Progenitor cell of endocrine pancreas (in vitro differentiated cells): ENCODE data around the gene PICK1. TPM values are rescaled to one million over a fixed set of nuclear protein-coding genes. Genes with fewer than 3 reads are reported as not detected.
"Not testable (repeated sequence)": the region's sequence is repeated elsewhere in the genome, so short reads cannot be mapped to it uniquely, and the experiment has no call there.

ENCODE experiments used
- DNase-seq: peaks from one replicate; pipeline ENCODE4 v3.0.0; 2021; ENCODE audit warnings: low spot score; ENCODE audit not compliant: unreplicated experiment
- H3K27ac Mint-ChIP-seq: 2 replicates; pipeline ENCODE4 v1.8.0; 2021; ENCODE audit warnings: mild to moderate bottlenecking, moderate library complexity, mixed read lengths
- H3K27me3 Mint-ChIP-seq: 2 replicates; pipeline ENCODE4 v1.8.0; 2021; ENCODE audit warnings: mixed read lengths
- H3K36me3 Mint-ChIP-seq: 2 replicates; pipeline ENCODE4 v1.8.0; 2022; ENCODE audit warnings: mixed read lengths; ENCODE audit not compliant: insufficient read depth
- H3K4me1 Mint-ChIP-seq: 2 replicates; pipeline ENCODE4 v1.8.0; 2021; ENCODE audit warnings: low read depth, mixed read lengths
- H3K4me3 Mint-ChIP-seq: 2 replicates; pipeline ENCODE4 v1.8.0; 2021; ENCODE audit warnings: low read depth, mild to moderate bottlenecking, moderate library complexity, mixed read lengths
- H3K9me3 Mint-ChIP-seq: 2 replicates; pipeline ENCODE4 v1.8.0; 2021; ENCODE audit warnings: low read depth, mixed read lengths
- total RNA-seq: library from RNA; stranded (reverse); gene quantifications from 2 replicates; pipeline ENCODE4 v1.2.1, GENCODE V29; 2021
- TF ChIP-seq, protein P1 (sequence below): fragments of 200-600 bp; sonication (generic); IDR thresholded peaks from one replicate; pipeline ENCODE4 v1.5.0; 2021; ENCODE audit warnings: antibody characterized with exemption, mild to moderate bottlenecking; ENCODE audit not compliant: unreplicated experiment

Gene PICK1
- total RNA-seq, 1 donor from 2014 or later = 67.3 TPM

DNA sequence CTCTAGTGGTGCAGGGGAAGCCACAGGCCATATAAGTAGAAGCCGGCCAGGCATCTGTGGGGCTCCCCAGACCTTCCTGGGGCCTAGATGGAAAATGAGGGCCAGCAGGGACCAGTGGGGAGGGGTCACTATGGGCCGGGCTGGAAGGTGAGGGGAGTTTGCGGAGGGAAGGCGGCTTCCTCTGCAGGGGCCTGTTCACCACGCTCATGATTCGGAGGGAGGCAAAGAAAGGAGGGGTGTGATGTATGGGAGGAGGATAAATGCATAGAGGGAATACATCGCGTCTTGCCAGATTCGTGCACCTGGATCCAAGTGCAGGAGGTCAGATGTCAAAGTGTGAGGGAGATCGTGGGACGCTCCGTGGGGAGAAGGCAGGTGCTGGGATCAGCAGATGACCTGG is 19.9 kb downstream of the PICK1 start:
- Mint-ChIP-seq H3K36me3 (peaks cover 16% of the 10 kb centered on the region), H3K4me3 (no peak overlapping the region), H3K9me3 (no peaks in the 10 kb centered on the region), H3K27ac (no peak overlapping the region), H3K4me1 (no peaks in the 10 kb centered on the region), H3K27me3 (peaks cover 8% of the 10 kb centered on the region)
- no peak for DNase-seq
- TF ChIP-seq, protein P1, sequence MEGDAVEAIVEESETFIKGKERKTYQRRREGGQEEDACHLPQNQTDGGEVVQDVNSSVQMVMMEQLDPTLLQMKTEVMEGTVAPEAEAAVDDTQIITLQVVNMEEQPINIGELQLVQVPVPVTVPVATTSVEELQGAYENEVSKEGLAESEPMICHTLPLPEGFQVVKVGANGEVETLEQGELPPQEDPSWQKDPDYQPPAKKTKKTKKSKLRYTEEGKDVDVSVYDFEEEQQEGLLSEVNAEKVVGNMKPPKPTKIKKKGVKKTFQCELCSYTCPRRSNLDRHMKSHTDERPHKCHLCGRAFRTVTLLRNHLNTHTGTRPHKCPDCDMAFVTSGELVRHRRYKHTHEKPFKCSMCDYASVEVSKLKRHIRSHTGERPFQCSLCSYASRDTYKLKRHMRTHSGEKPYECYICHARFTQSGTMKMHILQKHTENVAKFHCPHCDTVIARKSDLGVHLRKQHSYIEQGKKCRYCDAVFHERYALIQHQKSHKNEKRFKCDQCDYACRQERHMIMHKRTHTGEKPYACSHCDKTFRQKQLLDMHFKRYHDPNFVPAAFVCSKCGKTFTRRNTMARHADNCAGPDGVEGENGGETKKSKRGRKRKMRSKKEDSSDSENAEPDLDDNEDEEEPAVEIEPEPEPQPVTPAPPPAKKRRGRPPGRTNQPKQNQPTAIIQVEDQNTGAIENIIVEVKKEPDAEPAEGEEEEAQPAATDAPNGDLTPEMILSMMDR = no peak

DNA sequence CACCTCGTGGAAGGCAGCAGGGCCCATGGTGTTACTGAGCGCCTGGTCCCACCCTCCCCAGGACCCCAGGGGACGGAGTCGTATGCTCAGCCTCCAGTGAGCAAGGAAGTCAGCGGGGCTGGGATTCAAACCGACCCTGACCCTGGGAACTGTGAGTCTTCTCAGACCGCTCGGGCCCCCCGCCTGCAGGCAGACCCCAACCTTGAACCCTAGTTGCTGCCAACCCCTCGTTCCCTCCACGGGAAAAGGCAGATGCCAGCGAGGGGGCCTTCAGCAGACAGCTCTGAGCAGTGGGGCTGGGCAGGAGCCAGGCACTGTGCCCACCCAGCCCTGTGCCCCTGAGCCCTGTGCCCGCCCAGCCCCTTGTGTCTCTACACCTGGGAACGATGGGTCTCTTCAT is 20.4 kb downstream of the PICK1 start:
- Mint-ChIP-seq H3K4me3 (no peak overlapping the region), H3K9me3 (no peaks in the 10 kb centered on the region), H3K27ac (no peak overlapping the region), H3K36me3 (peaks cover 15% of the 10 kb centered on the region), H3K4me1 (no peaks in the 10 kb centered on the region), H3K27me3 (peaks cover 8% of the 10 kb centered on the region)
- TF ChIP-seq, protein P1 = no peak
- DNase-seq = no peak

DNA sequence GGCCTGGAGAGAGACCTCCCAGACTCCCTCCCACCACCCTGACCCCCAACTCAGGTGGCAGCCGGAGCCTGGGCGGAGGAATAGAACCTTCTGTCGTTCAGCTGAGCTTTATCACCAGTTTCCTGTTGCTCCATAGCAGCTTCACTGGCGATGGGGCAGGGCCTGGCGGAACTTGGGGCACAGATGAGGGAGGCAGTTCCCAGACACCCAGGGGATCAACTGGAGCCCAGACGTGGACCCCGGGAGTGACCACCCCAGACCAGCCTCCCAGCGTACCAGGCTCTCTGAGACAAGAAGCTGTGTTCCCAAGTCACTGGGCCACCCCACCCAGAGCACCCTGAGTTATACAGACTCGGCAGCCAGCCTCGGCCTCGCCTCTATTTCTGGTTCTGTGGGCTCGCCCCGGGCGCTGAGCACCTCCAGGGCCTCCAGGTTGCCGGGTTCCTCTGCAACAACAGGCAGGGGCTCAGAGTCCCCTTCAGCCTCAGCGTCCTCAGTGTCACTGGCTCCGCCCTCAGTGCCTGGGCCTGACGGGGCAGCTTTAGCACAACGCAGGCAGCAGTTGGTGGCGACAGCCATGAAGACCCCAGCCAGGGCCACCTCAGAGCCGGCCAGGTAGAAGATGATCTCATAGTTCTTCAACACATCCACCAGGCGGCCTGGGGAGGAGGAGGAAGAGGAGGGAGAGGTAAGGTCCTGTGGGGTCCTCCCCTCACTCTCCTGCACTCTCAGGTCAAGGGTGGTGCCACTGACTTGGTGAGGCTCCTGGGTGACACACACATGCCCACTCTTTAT is 21.0 kb downstream of the PICK1 start:
- Mint-ChIP-seq H3K4me1 (peaks cover 1% of the 10 kb centered on the region), H3K9me3 (no peaks in the 10 kb centered on the region), H3K4me3 (no peak overlapping the region), H3K27me3 (peaks cover 8% of the 10 kb centered on the region), H3K36me3 (peaks cover 11% of the 10 kb centered on the region), H3K27ac (no peak overlapping the region)
- TF ChIP-seq, protein P1 = no peak
- no peak for DNase-seq

DNA sequence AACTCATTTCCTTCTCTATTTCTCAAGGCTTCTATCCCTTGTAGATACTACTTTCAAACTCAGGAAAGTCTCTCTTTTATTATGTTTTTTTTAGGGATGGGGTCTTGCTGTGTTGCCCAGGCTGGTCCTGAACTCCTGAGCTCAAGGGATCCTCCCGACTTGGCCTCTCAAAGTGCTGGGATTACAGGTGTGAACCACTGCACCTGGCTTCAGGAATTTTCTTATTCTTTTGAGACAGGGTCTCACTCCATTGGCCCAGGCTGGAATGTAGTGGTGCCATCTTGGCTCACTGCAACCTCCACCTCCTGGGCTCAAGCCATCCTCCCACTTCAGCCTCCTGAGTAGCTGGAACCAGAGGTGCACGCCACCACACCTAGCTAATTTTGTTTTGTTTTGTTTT is 22.0 kb downstream of the PICK1 start:
- not testable (repeated sequence) for H3K4me3 Mint-ChIP-seq, H3K27me3 Mint-ChIP-seq, DNase-seq, H3K9me3 Mint-ChIP-seq, H3K36me3 Mint-ChIP-seq, H3K27ac Mint-ChIP-seq, H3K4me1 Mint-ChIP-seq

DNA sequence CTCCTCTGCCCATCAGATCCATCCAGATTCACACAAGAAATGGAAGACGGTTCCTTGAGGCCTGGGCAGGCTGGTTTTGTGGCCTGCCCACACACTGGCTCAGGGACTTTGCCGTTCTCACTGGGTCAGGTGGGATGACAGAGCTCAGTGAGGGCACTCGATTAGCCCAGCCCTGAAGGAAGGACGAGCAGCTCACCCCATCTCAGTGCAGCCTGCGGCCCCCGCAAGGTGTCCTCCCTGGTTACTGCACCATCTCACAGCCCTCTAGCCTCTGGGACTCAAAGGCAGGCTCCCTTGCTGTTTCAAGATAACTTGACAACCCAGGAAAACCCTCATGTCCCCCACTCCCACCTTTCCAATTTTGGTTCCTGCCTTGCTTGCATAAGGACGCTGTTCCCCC is 22.6 kb downstream of the PICK1 start:
- Mint-ChIP-seq H3K4me3 (no peak overlapping the region), H3K9me3 (no peaks in the 10 kb centered on the region), H3K27ac (no peak overlapping the region), H3K4me1 (peaks cover 4% of the 10 kb centered on the region), H3K36me3 (peaks cover 9% of the 10 kb centered on the region), H3K27me3 (peaks cover 8% of the 10 kb centered on the region)
- DNase-seq = no peak
- TF ChIP-seq, protein P1 = no peak

DNA sequence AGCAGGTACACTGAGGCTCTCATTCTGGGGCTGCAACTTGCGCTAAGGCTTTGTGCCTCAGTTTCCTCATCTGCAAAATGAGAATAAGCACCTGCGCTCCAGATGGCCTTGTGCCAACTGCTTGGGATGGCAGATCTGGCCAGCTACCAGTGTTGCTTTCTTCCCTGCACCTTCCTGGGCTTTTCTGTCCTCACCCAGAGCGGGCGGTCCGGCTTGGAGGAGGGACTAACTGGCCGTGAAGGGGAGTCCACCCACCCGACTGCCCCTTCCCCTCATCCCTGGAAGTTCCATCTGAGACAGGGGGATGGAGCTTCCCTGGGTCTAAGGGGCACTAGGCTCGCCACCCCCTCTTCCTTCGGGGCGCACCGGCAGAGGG is 23.3 kb downstream of the PICK1 start:
- Mint-ChIP-seq H3K36me3 (peaks cover 9% of the 10 kb centered on the region), H3K27ac (no peak overlapping the region), H3K4me3 (no peak overlapping the region), H3K9me3 (no peaks in the 10 kb centered on the region), H3K4me1 (peaks cover 4% of the 10 kb centered on the region), H3K27me3 (peaks cover 8% of the 10 kb centered on the region)
- no peak for DNase-seq
- TF ChIP-seq, protein P1 = no peak
